Cardiac fibroblast (primary cell): ENCODE data around the gene PAX2.

Experiments used
- DNase-seq, 2 donors: peaks; one replicate each; pipeline versions ENCODE4 v3.0.0 to v3.0.0-alpha.2; 2010; ENCODE audit warnings: low read depth in 2 of 2
- H3K4me3 ChIP-seq, 2 donors: replicated peaks in 1 of 2; 1 replicate in 1 of 2; 2 replicates in 1 of 2; pipeline ENCODE4 v1.5.1; 2011; ENCODE audit warnings: low read depth in 2 of 2, low read length in 2 of 2, mild to moderate bottlenecking in 2 of 2, moderate library complexity in 1 of 2
- TF ChIP-seq, protein P1 (sequence below): IDR thresholded peaks from one replicate; pipeline ENCODE4 v1.5.1; 2011; ENCODE audit warnings: low read depth, mild to moderate bottlenecking, low read length, inconsistent platforms

Gene PAX2

DNA sequence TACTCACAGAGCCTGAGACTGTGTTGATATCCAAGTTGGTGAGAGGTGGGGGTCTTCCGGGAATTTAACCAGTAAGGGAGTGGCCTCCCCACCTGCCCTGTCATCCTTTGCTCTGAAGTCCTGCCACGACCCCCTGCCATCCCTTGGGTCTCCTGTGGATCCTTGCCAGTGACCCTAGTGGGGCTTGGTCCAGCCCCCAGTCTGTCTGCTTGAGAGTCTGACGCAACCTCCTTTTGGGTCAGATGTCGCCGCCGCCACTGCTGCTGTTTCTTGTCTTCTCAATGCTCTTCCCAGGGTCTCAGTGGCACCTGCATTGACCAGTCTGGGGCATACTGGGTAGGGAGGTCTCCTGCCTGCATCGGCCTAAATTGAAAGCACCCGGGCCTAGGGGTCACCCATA lies 28.8 kb downstream of the PAX2 start:
- TF ChIP-seq, protein P1, sequence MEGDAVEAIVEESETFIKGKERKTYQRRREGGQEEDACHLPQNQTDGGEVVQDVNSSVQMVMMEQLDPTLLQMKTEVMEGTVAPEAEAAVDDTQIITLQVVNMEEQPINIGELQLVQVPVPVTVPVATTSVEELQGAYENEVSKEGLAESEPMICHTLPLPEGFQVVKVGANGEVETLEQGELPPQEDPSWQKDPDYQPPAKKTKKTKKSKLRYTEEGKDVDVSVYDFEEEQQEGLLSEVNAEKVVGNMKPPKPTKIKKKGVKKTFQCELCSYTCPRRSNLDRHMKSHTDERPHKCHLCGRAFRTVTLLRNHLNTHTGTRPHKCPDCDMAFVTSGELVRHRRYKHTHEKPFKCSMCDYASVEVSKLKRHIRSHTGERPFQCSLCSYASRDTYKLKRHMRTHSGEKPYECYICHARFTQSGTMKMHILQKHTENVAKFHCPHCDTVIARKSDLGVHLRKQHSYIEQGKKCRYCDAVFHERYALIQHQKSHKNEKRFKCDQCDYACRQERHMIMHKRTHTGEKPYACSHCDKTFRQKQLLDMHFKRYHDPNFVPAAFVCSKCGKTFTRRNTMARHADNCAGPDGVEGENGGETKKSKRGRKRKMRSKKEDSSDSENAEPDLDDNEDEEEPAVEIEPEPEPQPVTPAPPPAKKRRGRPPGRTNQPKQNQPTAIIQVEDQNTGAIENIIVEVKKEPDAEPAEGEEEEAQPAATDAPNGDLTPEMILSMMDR, result no peak
- no peak for DNase-seq
- H3K4me3 ChIP-seq, result no peak overlapping the region

GRCh38 chr10:100774876-100775275 lies 29.5 kb downstream of the PAX2 start:
- TF ChIP-seq, protein P1, result no peak
- DNase-seq, result no peak
- no peak overlapping the region for H3K4me3 ChIP-seq

DNA sequence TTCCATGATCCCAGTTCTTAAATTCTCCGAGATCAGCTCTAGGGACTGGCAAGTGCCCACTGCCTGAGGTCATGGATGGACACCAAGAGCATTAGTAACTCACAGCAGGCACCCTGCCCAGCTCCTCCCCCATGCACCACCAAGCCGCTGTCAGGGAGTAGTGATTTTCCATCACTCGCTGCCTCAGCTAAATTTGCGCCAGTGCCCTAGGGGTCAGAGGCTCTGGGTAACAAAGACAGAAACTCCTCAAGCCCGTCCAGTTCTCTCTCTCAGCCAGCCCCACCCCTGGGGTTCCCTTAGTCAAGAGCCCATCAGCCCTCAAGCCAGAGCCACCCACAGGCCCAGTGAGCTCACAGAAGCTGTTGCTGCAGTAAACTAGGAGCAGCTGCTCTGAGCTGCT lies 30.0 kb downstream of the PAX2 start:
- no peak overlapping the region for H3K4me3 ChIP-seq
- TF ChIP-seq, protein P1, result no peak
- no peak for DNase-seq

GRCh38 chr10:100775871-100776270 lies 30.5 kb downstream of the PAX2 start:
- no peak overlapping the region for H3K4me3 ChIP-seq
- TF ChIP-seq, protein P1, result no peak
- DNase-seq, result no peak

GRCh38 chr10:100776671-100777070 lies 31.3 kb downstream of the PAX2 start:
- H3K4me3 ChIP-seq, result no peak overlapping the region
- TF ChIP-seq, protein P1, result no peak
- no peak for DNase-seq

DNA sequence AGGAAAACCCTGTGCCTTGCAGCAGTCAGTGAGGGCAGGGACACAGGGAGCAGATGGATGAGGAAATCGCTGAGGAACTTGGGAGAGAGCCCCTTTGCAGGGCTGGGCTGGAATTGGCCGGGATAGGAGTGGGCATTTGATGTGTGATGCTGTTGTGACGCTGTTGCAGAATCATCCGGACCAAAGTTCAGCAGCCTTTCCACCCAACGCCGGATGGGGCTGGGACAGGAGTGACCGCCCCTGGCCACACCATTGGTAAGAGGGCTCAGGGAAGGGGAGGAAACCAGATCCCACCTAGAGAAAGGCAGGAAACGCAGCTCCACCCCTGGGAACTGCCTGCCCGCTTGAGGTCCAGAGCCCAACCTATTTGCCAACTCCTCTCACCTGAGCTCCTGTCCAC lies 33.9 kb downstream of the PAX2 start:
- H3K4me3 ChIP-seq, result no peak overlapping the region
- TF ChIP-seq, protein P1, result no peak
- no peak for DNase-seq

GRCh38 chr10:100780324-100780723 lies 34.9 kb downstream of the PAX2 start:
- no peak overlapping the region for H3K4me3 ChIP-seq
- TF ChIP-seq, protein P1, result no peak
- no peak for DNase-seq
